ENCODE results near the gene FAM110A. TPM values are rescaled to one million over a fixed set of nuclear protein-coding genes. Genes with fewer than 3 reads are reported as not detected.

FAM110A gene
- total and polyA plus RNA-seq, 2 of the 8 experiments (the other 6 are each of a cell fraction or from before 2014, with no cell fraction given) = 10.1 to 10.9 TPM

DNA sequence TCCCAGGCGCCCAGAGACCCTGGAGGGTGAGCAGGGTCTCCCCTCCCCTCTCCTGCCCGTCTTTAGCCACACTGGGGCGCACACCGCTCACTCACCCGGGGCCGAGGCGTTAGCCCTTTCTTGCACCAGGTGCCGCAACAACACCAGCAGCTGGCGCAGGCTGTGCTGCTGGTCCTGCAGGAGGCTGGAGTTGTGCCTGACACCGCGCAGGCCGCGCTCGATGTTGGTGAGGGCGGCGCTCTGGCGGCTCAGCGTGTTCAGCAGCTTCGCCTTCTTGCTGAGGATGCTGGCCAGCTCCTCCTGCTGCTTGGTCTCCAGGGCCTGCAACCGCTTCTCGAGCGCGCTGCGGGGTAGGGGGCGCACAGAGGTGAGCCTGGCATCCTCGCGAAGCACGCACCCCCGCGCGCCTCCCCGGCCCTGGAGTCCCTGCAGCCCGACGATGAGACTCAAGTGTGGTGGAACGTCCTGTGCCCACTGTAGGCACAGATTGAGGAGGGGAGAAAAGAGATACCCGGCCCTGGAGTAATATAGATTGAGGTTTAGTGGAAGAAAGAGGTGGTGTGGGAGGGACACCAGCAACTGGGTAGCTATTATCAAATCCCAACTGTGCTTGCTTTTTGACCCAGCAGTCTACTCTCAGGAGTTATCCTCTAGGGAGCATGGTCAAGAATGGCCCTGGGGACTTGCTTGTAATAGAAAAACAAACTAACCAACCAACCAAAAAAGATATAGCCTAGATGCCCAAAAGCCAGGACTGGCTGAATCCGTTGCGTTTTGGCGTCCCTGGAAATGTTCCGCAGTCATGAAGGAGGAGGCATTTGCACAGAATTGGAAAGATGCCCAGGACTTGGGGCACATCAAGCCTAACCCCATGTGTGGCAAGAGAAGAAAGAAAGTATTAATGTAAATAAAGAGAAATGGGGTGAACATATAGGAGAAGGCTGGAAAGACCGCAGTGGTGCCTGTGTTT is 51.8 kb downstream of the FAM110A start (continued):
- TF ChIP-seq RAD21 (IDR thresholded peaks at IDR 0.05 in 1 of 2, conservative IDR thresholded peaks at IDR 0.05 in 1 of 2; ENCODE audit: low read depth in 2 of 2, low read length in 2 of 2) (peak; percentile 90 to 93), SIN3A (conservative IDR thresholded peaks at IDR 0.05 in 1 of 2, IDR thresholded peaks at IDR 0.05 in 1 of 2; ENCODE audit: low read depth in 1 of 2, low read length in 2 of 2) (peak; percentile 62 to 77; a peak in 3 of 4 replicates), POLR2A (IDR thresholded peaks at IDR 0.05; ENCODE audit: control extremely low read depth in 1 of 2, low read depth in 2 of 2, low read length in 2 of 2) (no peak), TCF12 (IDR thresholded peaks at IDR 0.05; ENCODE audit: low read depth, low read length) (no peak), TBP (IDR thresholded peaks at IDR 0.05; ENCODE audit: low read depth, low read length) (peak; percentile 74), EZH2 (IDR thresholded peaks at IDR 0.05; ENCODE audit: low read depth, low read length, severe bottlenecking) (peak; percentile 19), FOSL1 (IDR thresholded peaks at IDR 0.05; ENCODE audit: insufficient read depth, low read depth, low read length) (no peak), KDM1A (IDR thresholded peaks at IDR 0.05; ENCODE audit: borderline replicate concordance, low read length) (no peak), TAF1 (IDR thresholded peaks at IDR 0.05; ENCODE audit: low read depth, low read length) (0 out of 2 replicates have a peak, but pooled peaks have one; percentile 28), HDAC2 (IDR thresholded peaks at IDR 0.05; ENCODE audit: borderline replicate concordance in 1 of 2, low read depth in 2 of 2, low read length in 2 of 2) (peak in 1 of 2 experiments; percentile 45; a peak in 1 of 4 replicates), ASH2L (IDR thresholded peaks at IDR 0.05; ENCODE audit: low read length) (peak; percentile 23), HDAC6 (IDR thresholded peaks at IDR 0.05; ENCODE audit: low read depth, low read length) (no peak), CEBPB (IDR thresholded peaks at IDR 0.05; ENCODE audit: low read depth, low read length) (0 out of 2 replicates have a peak, but pooled peaks have one; percentile 11), TAF7 (optimal IDR thresholded peaks at IDR 0.05; ENCODE audit: borderline replicate concordance, low read depth, low read length) (peak; percentile 41), CHD1 (IDR thresholded peaks at IDR 0.05; ENCODE audit: low read depth, low read length) (no peak), RFX5 (IDR thresholded peaks at IDR 0.05; ENCODE audit: borderline replicate concordance, low read depth, low read length) (no peak), GABPA (IDR thresholded peaks at IDR 0.05; ENCODE audit: borderline replicate concordance, insufficient read depth, low read length) (peak; percentile 53; the same call in 1 of the 2 replicates)
- TF ChIP-seq, protein P1, sequence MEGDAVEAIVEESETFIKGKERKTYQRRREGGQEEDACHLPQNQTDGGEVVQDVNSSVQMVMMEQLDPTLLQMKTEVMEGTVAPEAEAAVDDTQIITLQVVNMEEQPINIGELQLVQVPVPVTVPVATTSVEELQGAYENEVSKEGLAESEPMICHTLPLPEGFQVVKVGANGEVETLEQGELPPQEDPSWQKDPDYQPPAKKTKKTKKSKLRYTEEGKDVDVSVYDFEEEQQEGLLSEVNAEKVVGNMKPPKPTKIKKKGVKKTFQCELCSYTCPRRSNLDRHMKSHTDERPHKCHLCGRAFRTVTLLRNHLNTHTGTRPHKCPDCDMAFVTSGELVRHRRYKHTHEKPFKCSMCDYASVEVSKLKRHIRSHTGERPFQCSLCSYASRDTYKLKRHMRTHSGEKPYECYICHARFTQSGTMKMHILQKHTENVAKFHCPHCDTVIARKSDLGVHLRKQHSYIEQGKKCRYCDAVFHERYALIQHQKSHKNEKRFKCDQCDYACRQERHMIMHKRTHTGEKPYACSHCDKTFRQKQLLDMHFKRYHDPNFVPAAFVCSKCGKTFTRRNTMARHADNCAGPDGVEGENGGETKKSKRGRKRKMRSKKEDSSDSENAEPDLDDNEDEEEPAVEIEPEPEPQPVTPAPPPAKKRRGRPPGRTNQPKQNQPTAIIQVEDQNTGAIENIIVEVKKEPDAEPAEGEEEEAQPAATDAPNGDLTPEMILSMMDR (IDR thresholded peaks at IDR 0.05; ENCODE audit: control extremely low read depth in 1 of 3, insufficient read depth in 1 of 3, low read depth in 1 of 3, low read length in 3 of 3) = peak; percentile 74 to 98 (median 78)
- TF ChIP-seq, protein P2, sequence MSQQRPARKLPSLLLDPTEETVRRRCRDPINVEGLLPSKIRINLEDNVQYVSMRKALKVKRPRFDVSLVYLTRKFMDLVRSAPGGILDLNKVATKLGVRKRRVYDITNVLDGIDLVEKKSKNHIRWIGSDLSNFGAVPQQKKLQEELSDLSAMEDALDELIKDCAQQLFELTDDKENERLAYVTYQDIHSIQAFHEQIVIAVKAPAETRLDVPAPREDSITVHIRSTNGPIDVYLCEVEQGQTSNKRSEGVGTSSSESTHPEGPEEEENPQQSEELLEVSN (IDR thresholded peaks at IDR 0.05) = peak; percentile 66
